ENCODE results near the gene SASH3.

SASH3 gene

DNA sequence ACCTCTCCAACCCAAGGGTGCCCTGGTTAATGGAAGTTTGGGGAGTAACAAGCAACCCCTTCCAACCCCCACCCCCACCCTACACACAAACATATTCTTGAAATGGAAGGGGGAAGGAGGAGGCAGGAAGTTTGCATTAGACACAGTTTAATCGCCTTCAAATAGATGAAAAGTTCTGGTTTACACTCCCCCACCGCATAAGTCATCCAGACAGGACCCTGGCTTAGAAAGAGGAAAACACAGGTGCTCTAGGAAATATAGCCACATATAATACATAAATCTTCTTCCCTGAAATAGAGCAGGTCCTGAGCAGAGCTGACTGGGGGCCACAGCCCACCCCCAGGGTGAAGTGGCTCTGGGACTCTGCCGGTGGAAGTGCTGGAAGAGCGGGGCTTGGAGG is 25.1 kb downstream of the SASH3 start:
- H3K4me1 Mint-ChIP-seq = peaks cover 14% of the 10 kb centered on the region
- no peak for ATAC-seq
- H3K4me3 Mint-ChIP-seq = no peak overlapping the region
- H3K9me3 Mint-ChIP-seq = no peaks in the 10 kb centered on the region
- H3K27ac Mint-ChIP-seq = no peak overlapping the region
- no peaks in the 10 kb centered on the region for H3K27me3 Mint-ChIP-seq
- peaks cover 23% of the 10 kb centered on the region for H3K36me3 Mint-ChIP-seq

DNA sequence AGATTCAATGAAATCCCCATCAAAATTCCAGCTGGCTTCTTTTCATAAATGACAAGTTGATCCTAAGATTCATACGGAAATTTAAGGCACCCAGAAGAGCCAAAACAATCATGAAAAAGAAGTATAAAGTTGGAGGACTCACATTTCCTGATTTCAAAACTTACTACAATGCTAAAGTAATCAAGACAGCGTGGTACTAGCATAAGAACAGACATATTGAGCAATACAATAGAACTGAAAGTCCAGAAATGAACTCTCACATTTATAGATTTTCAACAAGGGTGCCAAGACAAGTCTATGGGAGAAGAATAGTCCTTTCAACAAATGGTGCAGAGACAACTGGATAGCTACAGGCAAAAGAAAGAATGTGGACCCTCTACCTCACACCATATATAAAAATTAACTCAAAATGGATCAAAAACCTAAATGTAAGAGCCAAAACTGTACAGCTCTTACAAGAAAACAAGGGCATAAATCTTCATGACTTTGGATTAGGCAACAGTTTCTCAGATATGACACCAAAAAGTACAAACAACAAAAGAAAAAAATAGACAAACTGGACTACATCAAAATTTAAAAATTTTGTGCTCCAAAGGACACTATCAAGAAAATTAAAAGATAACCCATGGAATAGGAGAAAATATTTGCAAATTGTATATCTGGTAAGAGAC is 28.5 kb downstream of the SASH3 start:
- peaks cover 39% of the 10 kb centered on the region for H3K36me3 Mint-ChIP-seq
- no peaks in the 10 kb centered on the region for H3K27me3 Mint-ChIP-seq
- peaks cover 14% of the 10 kb centered on the region for H3K4me1 Mint-ChIP-seq
- H3K4me3 Mint-ChIP-seq = no peak overlapping the region
- no peak overlapping the region for H3K27ac Mint-ChIP-seq
- no peaks in the 10 kb centered on the region for H3K9me3 Mint-ChIP-seq
- ATAC-seq = no peak

DNA sequence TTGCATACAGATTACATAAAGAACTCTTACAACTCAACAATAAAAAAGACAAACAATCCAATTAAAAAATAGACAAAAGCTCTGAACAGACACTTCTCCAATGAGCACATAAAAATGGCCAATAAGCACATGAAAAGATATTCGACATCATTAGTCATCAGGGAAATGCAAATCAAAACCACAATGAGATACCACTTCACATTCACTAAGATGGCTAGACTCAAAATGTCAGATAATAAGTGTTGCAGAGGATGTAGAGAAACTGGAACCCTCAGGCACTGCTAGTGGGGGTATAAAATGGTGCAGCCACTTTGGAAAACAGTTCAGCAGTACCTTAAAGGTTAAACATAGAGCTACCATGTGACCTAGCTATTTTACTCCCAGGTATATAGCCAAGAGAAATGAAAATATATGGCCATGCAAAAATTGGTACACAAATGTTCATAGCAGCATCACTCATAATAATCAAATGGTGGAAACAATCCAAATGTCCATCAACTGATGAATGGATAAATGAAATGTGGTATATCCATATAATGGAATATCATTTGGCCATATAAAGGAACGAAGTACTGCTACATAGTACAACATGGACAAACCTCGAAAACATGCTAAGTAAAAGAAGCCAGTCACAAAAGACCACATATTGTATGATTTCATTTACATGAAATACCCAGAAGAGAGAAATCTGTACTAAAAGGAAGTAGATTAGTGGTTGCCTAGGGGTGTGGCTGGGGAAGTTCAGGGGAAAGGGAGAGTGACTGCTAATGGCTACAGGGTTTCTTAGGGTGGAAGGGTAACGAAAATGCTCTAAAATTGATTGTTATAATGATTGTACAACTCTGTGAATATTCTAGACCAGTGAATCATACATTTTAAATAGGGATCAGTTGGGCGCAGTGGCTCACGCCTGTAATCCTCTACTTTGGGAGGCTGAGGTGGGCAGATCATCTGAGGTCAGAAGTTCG is 29.4 kb downstream of the SASH3 start:
- Mint-ChIP-seq H3K4me3 (no peak overlapping the region), H3K36me3 (peaks cover 44% of the 10 kb centered on the region), H3K4me1 (peaks cover 14% of the 10 kb centered on the region), H3K9me3 (no peaks in the 10 kb centered on the region), H3K27ac (no peak overlapping the region), H3K27me3 (no peaks in the 10 kb centered on the region)
- ATAC-seq = no peak

DNA sequence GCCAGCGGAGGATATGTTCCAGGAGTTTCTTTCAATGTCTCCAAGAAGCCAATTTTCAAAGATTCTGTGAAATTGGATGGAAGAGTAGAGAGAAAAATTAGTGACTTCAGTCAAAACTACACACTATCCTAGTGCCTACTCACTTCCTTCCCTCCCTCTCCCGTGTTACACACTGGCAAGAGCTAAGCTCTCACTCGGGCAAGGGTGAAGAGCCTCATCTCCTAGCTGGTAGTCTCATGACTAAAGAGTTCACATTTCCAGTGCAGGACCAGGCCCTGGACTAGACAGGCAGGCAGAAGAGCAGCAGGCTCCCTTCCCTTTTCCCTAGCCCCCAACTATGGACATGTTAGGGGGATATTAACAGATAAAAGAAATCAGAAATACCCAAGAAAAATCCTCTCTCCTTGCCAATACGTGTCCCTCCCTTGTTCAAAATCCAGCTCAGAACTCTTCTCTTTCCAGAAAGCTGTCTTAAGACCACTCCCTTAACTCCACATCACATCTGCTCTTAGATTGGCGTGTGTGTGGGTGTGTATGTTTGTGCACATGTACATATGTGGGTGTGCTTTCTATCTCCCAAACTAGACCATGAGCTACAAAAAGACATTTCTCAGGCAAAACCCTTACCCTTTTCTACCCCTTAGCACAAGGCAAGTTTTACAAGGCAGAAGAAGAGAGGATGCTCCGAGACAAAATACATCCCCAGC is 34.1 kb downstream of the SASH3 start:
- no peak overlapping the region for H3K27ac Mint-ChIP-seq
- H3K4me3 Mint-ChIP-seq = no peak overlapping the region
- ATAC-seq = no peak

DNA sequence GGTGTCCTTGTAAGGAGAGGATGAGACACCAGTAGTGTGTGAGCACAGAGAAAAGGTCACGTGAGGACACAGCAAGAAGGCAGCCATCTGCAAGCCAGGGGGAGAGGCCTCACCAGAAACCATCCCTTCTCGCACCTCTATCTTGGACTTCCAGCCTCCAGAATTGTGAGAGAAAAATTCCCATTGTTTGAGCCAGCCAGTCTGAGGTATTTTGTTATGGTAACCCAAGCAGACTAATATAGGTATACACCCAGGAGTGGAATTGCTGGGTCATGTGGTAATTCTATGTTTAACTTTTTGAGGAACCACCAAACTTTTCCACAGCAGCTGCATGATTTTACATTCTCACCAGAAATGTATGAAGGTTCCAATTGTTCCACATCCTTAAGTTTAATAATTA is 38.4 kb downstream of the SASH3 start:
- Mint-ChIP-seq H3K27me3 (no peaks in the 10 kb centered on the region), H3K4me3 (no peak overlapping the region), H3K27ac (no peak overlapping the region), H3K36me3 (peaks cover 18% of the 10 kb centered on the region), H3K9me3 (no peaks in the 10 kb centered on the region), H3K4me1 (no peaks in the 10 kb centered on the region)
- no peak for ATAC-seq

More for the DNA sequence above, 34.1 kb downstream of the SASH3 start:
- Mint-ChIP-seq H3K27me3 (no peaks in the 10 kb centered on the region), H3K9me3 (no peaks in the 10 kb centered on the region), H3K36me3 (peaks cover 42% of the 10 kb centered on the region), H3K4me1 (peaks cover 8% of the 10 kb centered on the region)

DNA sequence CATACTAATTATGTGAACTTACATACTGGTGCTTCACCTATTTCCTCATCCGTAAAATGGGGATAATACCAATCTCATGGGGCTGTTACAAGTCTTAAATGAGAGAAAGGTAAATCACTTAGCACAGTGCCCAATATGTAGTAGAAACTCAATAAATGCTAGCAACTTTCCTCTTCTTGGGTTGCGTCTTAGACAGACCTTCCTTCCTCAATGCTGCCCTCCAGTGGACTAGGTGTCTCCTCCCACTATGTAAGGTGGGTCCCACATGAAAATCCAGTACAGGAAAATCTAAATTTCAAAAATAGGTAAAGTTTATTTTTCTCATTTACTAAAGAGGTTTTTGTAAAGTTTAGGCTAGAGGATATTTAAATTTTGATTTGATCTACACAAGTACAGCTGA is 43.4 kb downstream of the SASH3 start:
- Mint-ChIP-seq H3K27me3 (no peaks in the 10 kb centered on the region), H3K4me3 (no peak overlapping the region), H3K27ac (no peak overlapping the region), H3K9me3 (no peaks in the 10 kb centered on the region), H3K4me1 (peaks cover 4% of the 10 kb centered on the region), H3K36me3 (peaks cover under 1% of the 10 kb centered on the region)
- ATAC-seq = peak; percentile 74

DNA sequence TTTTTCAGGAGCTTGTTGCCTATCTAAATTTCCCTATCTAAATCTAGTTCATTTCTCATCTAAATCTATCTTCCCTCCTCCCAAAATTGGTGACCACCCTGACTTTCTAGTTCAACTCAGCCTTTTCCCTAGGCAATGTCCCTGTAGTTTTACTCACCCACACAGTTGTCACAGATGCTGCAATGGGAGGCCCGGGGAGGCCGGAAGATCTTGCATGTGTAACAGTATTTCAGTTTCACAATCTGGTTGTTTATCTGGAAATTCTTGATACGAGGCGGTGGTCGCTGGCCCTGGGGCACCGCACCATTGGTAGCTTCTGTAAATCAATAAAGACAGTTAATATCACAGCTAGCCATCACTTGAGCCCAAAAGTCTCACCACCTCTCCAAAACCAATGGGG is 43.8 kb downstream of the SASH3 start:
- ATAC-seq = no peak
- Mint-ChIP-seq H3K27me3 (no peaks in the 10 kb centered on the region), H3K27ac (no peak overlapping the region), H3K9me3 (no peaks in the 10 kb centered on the region), H3K4me3 (no peak overlapping the region), H3K36me3 (peaks cover under 1% of the 10 kb centered on the region), H3K4me1 (peaks cover 4% of the 10 kb centered on the region)

DNA sequence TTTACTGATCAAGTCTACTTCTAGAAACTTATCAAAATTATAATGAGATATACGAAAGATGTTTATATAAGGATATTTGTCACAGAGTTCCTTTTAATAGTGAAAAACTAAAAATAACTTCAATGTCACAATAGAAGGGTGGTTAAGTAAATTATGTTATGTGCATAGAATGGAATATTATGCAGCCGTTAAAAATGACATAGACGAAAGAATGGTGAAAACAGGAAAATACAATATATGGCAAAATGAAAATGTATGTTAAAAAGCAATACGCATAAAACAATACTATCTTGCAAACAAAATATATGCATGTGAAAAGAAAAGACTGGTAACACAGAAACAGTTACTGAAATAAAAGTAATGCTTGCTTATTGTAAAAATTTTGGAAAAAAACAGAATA is 44.9 kb downstream of the SASH3 start:
- H3K36me3 Mint-ChIP-seq = peaks cover 6% of the 10 kb centered on the region
- H3K4me3 Mint-ChIP-seq = no peak overlapping the region
- H3K4me1 Mint-ChIP-seq = peaks cover 4% of the 10 kb centered on the region
- no peak for ATAC-seq
- no peaks in the 10 kb centered on the region for H3K9me3 Mint-ChIP-seq
- H3K27ac Mint-ChIP-seq = no peak overlapping the region
- H3K27me3 Mint-ChIP-seq = no peaks in the 10 kb centered on the region

DNA sequence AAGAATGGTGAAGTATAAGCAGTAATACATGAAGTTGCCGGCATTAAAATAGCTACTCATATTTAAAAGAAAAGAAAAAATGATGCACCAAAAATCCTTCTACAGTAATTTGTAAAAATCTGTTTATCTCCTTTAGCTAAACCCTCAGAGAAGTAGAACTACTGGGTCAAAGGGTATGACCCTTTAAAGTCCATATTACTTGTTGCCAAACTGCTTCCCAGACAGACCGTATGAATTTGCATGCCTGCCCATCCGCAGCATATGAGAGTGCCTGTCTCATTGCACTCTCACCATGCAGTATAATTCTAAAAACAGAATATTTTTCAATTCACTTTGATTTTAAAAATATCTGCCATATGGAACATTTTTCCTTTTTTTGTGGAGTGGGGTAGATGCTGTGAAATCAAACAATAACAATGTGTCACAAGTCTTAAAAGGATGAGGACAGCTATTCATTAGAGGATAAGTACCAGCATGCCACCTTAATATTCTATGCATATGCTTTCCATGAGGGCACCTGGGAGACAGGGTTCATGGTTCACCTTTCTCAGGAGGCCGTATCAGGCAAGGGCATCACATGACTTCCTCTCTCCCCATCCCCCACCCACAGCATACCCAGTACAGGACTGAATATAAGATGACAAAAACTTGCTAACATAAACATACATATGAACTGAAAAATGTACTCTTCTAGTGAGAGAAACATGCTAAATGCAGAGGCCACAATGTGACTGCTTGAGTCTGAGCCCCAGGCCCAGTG is 46.2 kb downstream of the SASH3 start:
- Mint-ChIP-seq H3K27me3 (no peaks in the 10 kb centered on the region), H3K27ac (peak overlapping the region; percentile 48), H3K36me3 (peaks cover 11% of the 10 kb centered on the region), H3K4me3 (no peak overlapping the region), H3K9me3 (no peaks in the 10 kb centered on the region), H3K4me1 (peaks cover 4% of the 10 kb centered on the region)
- ATAC-seq = no peak

DNA sequence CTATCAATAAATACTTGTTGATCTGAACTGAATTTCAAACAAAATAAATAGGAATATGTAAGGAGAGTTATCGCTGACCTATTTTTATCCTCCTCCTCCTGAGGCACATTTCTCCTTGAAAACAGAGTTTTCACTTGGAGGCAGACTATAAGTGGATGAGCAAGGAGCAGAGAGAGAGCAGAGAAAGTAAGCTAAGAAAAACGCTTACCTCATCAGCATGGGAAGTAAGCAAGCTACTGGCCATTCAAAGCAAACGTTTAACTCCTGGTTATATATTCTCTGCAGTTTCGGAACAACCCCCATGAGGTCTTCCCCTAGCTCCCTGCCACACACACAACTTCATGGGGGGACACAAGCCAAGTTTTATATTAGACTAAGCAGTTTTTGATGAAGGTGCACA is 50.7 kb downstream of the SASH3 start:
- peaks cover 16% of the 10 kb centered on the region for H3K36me3 Mint-ChIP-seq
- H3K27ac Mint-ChIP-seq = no peak overlapping the region
- no peaks in the 10 kb centered on the region for H3K9me3 Mint-ChIP-seq
- H3K27me3 Mint-ChIP-seq = no peaks in the 10 kb centered on the region
- ATAC-seq = no peak
- H3K4me1 Mint-ChIP-seq = peaks cover 4% of the 10 kb centered on the region
- H3K4me3 Mint-ChIP-seq = no peak overlapping the region

DNA sequence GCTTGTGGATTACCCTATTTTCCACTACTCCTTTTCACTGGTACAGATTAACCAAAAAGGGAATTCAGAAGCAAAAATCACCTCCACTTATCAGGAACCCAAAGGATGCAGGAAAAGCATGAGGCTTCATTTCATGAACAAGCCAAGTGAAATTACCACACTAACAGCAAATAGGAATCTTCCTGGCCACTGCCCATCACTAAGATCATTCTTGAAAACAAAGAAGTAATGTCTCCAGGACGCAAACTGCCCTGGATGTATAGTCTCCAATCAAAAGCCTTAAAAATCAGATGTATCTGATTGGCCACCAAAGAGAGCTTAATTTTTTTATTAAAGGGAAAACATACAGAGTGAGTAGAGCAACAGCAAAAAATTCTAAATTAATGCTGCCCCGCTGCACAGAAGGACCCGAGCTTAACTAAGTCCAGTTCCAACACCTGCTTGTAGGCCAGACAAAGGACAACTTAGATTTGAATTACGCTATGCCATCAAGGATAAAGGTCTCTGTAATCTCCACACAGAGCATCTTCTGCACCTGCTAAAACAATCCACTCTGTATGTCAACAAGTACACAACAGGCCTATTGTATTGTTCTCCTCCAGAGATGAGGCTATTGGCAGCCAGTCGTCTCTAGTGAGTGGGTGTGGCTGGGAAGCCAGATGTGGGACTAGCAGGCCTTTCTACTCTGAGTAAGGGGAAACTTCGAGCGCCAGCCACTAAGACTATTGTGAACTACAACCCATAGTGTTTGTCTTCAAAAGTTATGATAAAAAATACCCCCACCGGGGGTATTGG is 51.5 kb downstream of the SASH3 start:
- H3K36me3 Mint-ChIP-seq = peaks cover 16% of the 10 kb centered on the region
- H3K27me3 Mint-ChIP-seq = no peaks in the 10 kb centered on the region
- no peaks in the 10 kb centered on the region for H3K4me1 Mint-ChIP-seq
- H3K27ac Mint-ChIP-seq = no peak overlapping the region
- no peak overlapping the region for H3K4me3 Mint-ChIP-seq
- ATAC-seq = no peak
- no peaks in the 10 kb centered on the region for H3K9me3 Mint-ChIP-seq

DNA sequence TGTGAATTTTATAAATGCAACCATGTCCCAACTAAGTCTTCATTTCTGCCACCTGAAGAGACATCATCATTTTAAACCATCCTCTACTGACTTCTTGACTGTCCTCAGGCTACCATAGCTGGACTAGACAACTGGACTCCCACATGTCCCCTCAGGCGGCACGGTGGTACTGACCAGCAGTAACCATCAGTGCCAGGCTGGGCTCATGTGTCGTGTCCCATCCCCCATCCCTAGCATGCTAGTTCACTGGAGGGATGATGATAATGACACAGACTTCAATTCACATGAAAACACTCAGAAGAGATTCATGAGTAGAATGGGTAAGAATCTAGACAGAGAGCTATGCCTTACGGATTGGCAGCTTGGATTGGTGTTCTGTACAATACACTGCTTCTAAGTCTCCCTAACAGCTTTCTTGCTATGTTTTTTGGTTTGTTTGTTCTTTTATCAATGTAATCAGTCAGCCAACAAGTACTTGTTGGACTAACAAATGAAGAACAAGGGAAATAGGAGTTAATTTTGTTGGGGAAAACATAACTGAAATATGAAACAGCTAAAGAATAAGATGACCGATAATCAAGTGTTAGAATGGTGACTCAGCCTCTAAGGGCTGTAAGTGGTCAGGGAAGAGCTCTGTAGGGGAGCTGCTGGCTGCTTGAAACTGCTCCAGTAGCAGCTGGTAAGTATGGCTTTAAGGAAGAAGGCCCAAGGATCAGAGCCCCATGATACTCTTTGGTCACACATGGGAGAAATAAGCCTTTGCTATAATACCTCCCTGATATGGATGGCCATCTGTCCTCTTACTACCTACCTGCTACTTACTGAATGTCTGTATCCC is 53.6 kb downstream of the SASH3 start:
- H3K4me3 Mint-ChIP-seq = no peak overlapping the region
- no peaks in the 10 kb centered on the region for H3K27me3 Mint-ChIP-seq
- H3K27ac Mint-ChIP-seq = no peak overlapping the region
- no peak for ATAC-seq
- H3K9me3 Mint-ChIP-seq = no peaks in the 10 kb centered on the region
- no peaks in the 10 kb centered on the region for H3K4me1 Mint-ChIP-seq
- H3K36me3 Mint-ChIP-seq = peaks cover 16% of the 10 kb centered on the region

DNA sequence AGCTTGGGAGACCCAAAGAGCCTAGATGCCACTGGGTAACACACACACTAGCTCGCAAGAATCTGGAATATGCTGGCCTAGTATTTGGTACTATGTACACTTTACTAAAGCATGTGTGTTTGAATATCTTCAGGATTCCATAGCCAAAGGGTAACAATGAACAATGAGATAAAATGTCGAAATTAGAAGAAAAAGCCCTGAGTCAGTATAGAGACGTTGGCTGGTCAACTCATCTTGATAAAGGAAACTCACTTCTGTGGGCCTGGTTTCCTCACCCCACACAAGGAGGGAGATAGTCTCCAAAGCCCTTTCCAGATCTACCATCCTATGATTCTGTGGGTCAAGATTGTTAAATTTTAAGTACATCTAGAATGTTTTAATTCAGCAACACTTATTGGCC is 57.1 kb downstream of the SASH3 start:
- H3K4me1 Mint-ChIP-seq = peaks cover 8% of the 10 kb centered on the region
- no peak for ATAC-seq
- peaks cover 5% of the 10 kb centered on the region for H3K36me3 Mint-ChIP-seq
- no peaks in the 10 kb centered on the region for H3K27me3 Mint-ChIP-seq
- H3K27ac Mint-ChIP-seq = no peak overlapping the region
- no peaks in the 10 kb centered on the region for H3K9me3 Mint-ChIP-seq
- no peak overlapping the region for H3K4me3 Mint-ChIP-seq

All from stimulated activated memory B cell treated with anti-CD40 and anti-IgM and Interleukin-4, amounts not matched to agents 10 μg/mL and 1 μg/mL and 100 μg/mL, for 72 hours (primary cell).